ENCODE data around the gene TMEM42. TPM values are rescaled to one million over a fixed set of nuclear protein-coding genes. Genes with fewer than 3 reads are reported as not detected.

TMEM42 gene
- total and polyA plus RNA-seq, 2 of the 13 experiments (the other 11 are each of a cell fraction or from before 2014, with no cell fraction given), result 5.5 to 24.5 TPM

GRCh38 chr3:44903751-44904150 is 42.0 kb downstream of the TMEM42 start (continued):
- TF ChIP-seq ZNF800 (CRISPR knock-in tag; IDR thresholded peaks at IDR 0.05) (no peak), REL (CRISPR knock-in tag; conservative IDR thresholded peaks at IDR 0.05) (no peak), RBM39 (IDR thresholded peaks at IDR 0.05; ENCODE audit: low read depth, low read length, poor library complexity, severe bottlenecking) (no peak)

GRCh38 chr3:44905446-44906157 is 43.9 kb downstream of the TMEM42 start:
- ATAC-seq (no peak), FAIRE-seq (no peak)
- TF ChIP-seq ZNF607 (CRISPR knock-in tag; IDR thresholded peaks at IDR 0.05; ENCODE audit: borderline replicate concordance) (no peak), RXRB (CRISPR knock-in tag; IDR thresholded peaks at IDR 0.05; ENCODE audit: borderline replicate concordance) (no peak), RARA (CRISPR knock-in tag; IDR thresholded peaks at IDR 0.05) (no peak), ZNF101 (CRISPR knock-in tag; IDR thresholded peaks at IDR 0.05; ENCODE audit: borderline replicate concordance, low read depth) (no peak), HIVEP1 (CRISPR knock-in tag; IDR thresholded peaks at IDR 0.05) (no peak), PCBP1 (IDR thresholded peaks at IDR 0.05; ENCODE audit: borderline replicate concordance, low read depth, low read length) (no peak), RFX1 (IDR thresholded peaks at IDR 0.05) (no peak), PRMT3 (CRISPR knock-in tag; IDR thresholded peaks at IDR 0.05; ENCODE audit: borderline replicate concordance, low read depth) (no peak), ZNF749 (CRISPR knock-in tag; IDR thresholded peaks at IDR 0.05; ENCODE audit: borderline replicate concordance) (no peak), NR3C1 (CRISPR knock-in tag; IDR thresholded peaks at IDR 0.05) (no peak), FOXO4 (CRISPR knock-in tag; conservative IDR thresholded peaks at IDR 0.05) (no peak), ZNF660 (CRISPR knock-in tag; IDR thresholded peaks at IDR 0.05; ENCODE audit: borderline replicate concordance, low read depth) (no peak)

More at GRCh38 chr3:44905446-44906157, 43.9 kb downstream of the TMEM42 start:
- Histone ChIP-seq H3K27me3 (ENCODE audit: control insufficient read depth in 1 of 2, insufficient read depth in 2 of 2, low read length in 2 of 2) (no peaks in the 10 kb centered on the region), H3K36me3 (replicated peaks in 1 of 2; ENCODE audit: control insufficient read depth in 1 of 2, insufficient read depth in 2 of 2, low read length in 2 of 2) (no peaks in the 10 kb centered on the region), H3K9me3 (ENCODE audit: low read length) (no peaks in the 10 kb centered on the region), H3K4me3 (replicated peaks in 1 of 3; ENCODE audit: insufficient read depth in 1 of 3, low read depth in 2 of 3, low read length in 3 of 3) (no peak overlapping the region), H3K4me1 (ENCODE audit: insufficient read depth, low read length) (peaks cover 32% of the 10 kb centered on the region), H3K79me2 (ENCODE audit: insufficient read depth, low read length) (no peaks in the 10 kb centered on the region), H3K9ac (ENCODE audit: insufficient read depth, low read depth, low read length) (no peak overlapping the region), H4K20me1 (ENCODE audit: insufficient read depth, low read length) (no peaks in the 10 kb centered on the region), H3K4me2 (ENCODE audit: low read depth, low read length) (no peak overlapping the region), H2AFZ (ENCODE audit: low read length) (no peak overlapping the region), H3K27ac (ENCODE audit: extremely low read length, insufficient read depth, low read length) (no peak overlapping the region)
- in situ Hi-C loops (cut with HindIII; ENCODE audit: extremely low pct_ligation_motif_present, low pct_unique_long_range_greater_than_20kb) (no loop called here), intact Hi-C loops (cut with micrococcal nuclease; ENCODE audit: unreplicated experiment) (no loop called here)
- WGBS (ENCODE audit: low lambda C conversion rate), result 100% methylated on average over 1 of the region's 3 CpGs
- ChIA-PET CTCF (ENCODE audit: low intra/inter-chr PET ratio, low total read pairs) (no interaction called here), POLR2A (no interaction called here)
- DNase-seq (ENCODE audit: low spot score), result no peak
- no TSS peak for BruUV-seq (replicated peaks)
